Osteoblast (primary cell): ENCODE measurements around the gene PRKN. TPM values are rescaled to one million over a fixed set of nuclear protein-coding genes. Genes with fewer than 3 reads are reported as not detected.

Source experiments
- DNase-seq: peaks from one replicate; pipeline ENCODE4 v3.0.0; 2011; ENCODE audit warnings: low spot score, mixed read lengths; ENCODE audit not compliant: insufficient read length; ENCODE audit errors: missing footprints
- H2AFZ ChIP-seq: 2 replicates; pipeline ENCODE4 v1.6.0; 2011; ENCODE audit warnings: mild to moderate bottlenecking, low read length
- H3K27ac ChIP-seq: 2 replicates; pipeline ENCODE4 v1.5.1; 2011; ENCODE audit warnings: mild to moderate bottlenecking, low read depth, low read length, moderate library complexity
- H3K27me3 ChIP-seq: 2 replicates; pipeline ENCODE4 v1.6.0; 2012; ENCODE audit warnings: mild to moderate bottlenecking, control low read depth, inconsistent platforms, low read length, moderate library complexity; ENCODE audit not compliant: insufficient read depth
- H3K36me3 ChIP-seq: 2 replicates; pipeline ENCODE4 v1.5.1; 2011; ENCODE audit warnings: mild to moderate bottlenecking, low read length, control low read depth, moderate library complexity; ENCODE audit not compliant: insufficient read depth
- H3K4me1 ChIP-seq: 2 replicates; pipeline ENCODE4 v1.5.1; 2011; ENCODE audit warnings: mild to moderate bottlenecking, low read length, control low read depth, moderate library complexity; ENCODE audit not compliant: insufficient read depth
- H3K4me2 ChIP-seq: 2 replicates; pipeline ENCODE4 v1.6.0; 2011; ENCODE audit warnings: mild to moderate bottlenecking, low read length; ENCODE audit not compliant: insufficient read depth
- H3K4me3 ChIP-seq: fragments of 200-600 bp; sonication (generic); 3 replicates; pipeline ENCODE4 v1.5.1; 2012; ENCODE audit warnings: mild to moderate bottlenecking, low read length, inconsistent platforms; ENCODE audit not compliant: insufficient read depth
- H3K79me2 ChIP-seq: 2 replicates; pipeline ENCODE4 v1.6.0; 2012; ENCODE audit warnings: mild to moderate bottlenecking, low read length, control low read depth, inconsistent platforms; ENCODE audit not compliant: insufficient read depth
- H3K9me3 ChIP-seq: 2 replicates; pipeline ENCODE4 v1.5.1; 2011; ENCODE audit warnings: low read depth, low read length, control low read depth
- H4K20me1 ChIP-seq: 2 replicates; pipeline ENCODE4 v1.6.0; 2012; ENCODE audit warnings: mild to moderate bottlenecking, low read length, control low read depth; ENCODE audit not compliant: insufficient read depth
- CTCF ChIP-seq: IDR thresholded peaks from 2 replicates; pipeline ENCODE4 v1.5.1; 2011; ENCODE audit warnings: mild to moderate bottlenecking, low read depth, low read length, moderate library complexity; ENCODE audit errors: extremely low read depth
- total RNA-seq: library from RNA; depleted of rRNA; stranded (reverse); fragments of >200 nt; gene quantifications from 2 replicates; pipeline ENCODE4 v1.2.3, GENCODE V29; 2012

The PRKN gene
- total RNA-seq, 1 donor, result 2.9 TPM

GRCh38 chr6:161736326-161736725 lies 991.2 kb downstream of the PRKN start:
- H3K4me2 ChIP-seq, result no peak overlapping the region
- H3K4me3 ChIP-seq, result no peak overlapping the region
- DNase-seq, result no peak
- no peaks in the 10 kb centered on the region for H3K4me1 ChIP-seq
- no peaks in the 10 kb centered on the region for H3K36me3 ChIP-seq
- no peaks in the 10 kb centered on the region for H4K20me1 ChIP-seq
- no peaks in the 10 kb centered on the region for H3K9me3 ChIP-seq
- no peak overlapping the region for H3K27ac ChIP-seq
- no peaks in the 10 kb centered on the region for H3K79me2 ChIP-seq
- H3K27me3 ChIP-seq, result no peaks in the 10 kb centered on the region
- H2AFZ ChIP-seq, result no peak overlapping the region
- TF ChIP-seq CTCF, result no peak

GRCh38 chr6:161732594-161732993 lies 995.0 kb downstream of the PRKN start:
- H3K27me3 ChIP-seq, result no peaks in the 10 kb centered on the region
- H3K27ac ChIP-seq, result no peak overlapping the region
- peaks cover 5% of the 10 kb centered on the region for H3K9me3 ChIP-seq
- no peak overlapping the region for H3K4me3 ChIP-seq
- no peak for DNase-seq
- no peaks in the 10 kb centered on the region for H3K4me1 ChIP-seq
- H3K4me2 ChIP-seq, result no peak overlapping the region
- no peak overlapping the region for H2AFZ ChIP-seq
- no peaks in the 10 kb centered on the region for H3K79me2 ChIP-seq
- H3K36me3 ChIP-seq, result no peaks in the 10 kb centered on the region
- no peaks in the 10 kb centered on the region for H4K20me1 ChIP-seq
- TF ChIP-seq CTCF, result no peak

- Histone ChIP-seq H3K4me1 (no peaks in the 10 kb centered on the region), H3K4me3 (no peak overlapping the region), H3K79me2 (no peaks in the 10 kb centered on the region), H3K27me3 (no peaks in the 10 kb centered on the region), H4K20me1 (no peaks in the 10 kb centered on the region), H3K36me3 (no peaks in the 10 kb centered on the region), H2AFZ (no peak overlapping the region), H3K27ac (no peak overlapping the region), H3K4me2 (no peak overlapping the region), H3K9me3 (peaks cover 7% of the 10 kb centered on the region)
- DNase-seq, result peak; percentile 68
- no peak for TF ChIP-seq CTCF
Observed at GRCh38 chr6:161727083-161727833, 1000.3 kb downstream of the PRKN start.

- no peak overlapping the region for H3K4me3 ChIP-seq
- no peak overlapping the region for H3K4me2 ChIP-seq
- peaks cover 2% of the 10 kb centered on the region for H3K9me3 ChIP-seq
- DNase-seq, result no peak
- no peaks in the 10 kb centered on the region for H4K20me1 ChIP-seq
- no peaks in the 10 kb centered on the region for H3K27me3 ChIP-seq
- no peak overlapping the region for H3K27ac ChIP-seq
- no peaks in the 10 kb centered on the region for H3K79me2 ChIP-seq
- TF ChIP-seq CTCF, result no peak
- H2AFZ ChIP-seq, result no peak overlapping the region
- H3K4me1 ChIP-seq, result no peaks in the 10 kb centered on the region
- H3K36me3 ChIP-seq, result no peaks in the 10 kb centered on the region
Observed at GRCh38 chr6:161722394-161722793, 1005.2 kb downstream of the PRKN start.
